Dermis blood vessel endothelial cell (primary cell): ENCODE measurements around the gene RNF167. TPM values are rescaled to one million over a fixed set of nuclear protein-coding genes. Genes with fewer than 3 reads are reported as not detected.

Experiments used
- DNase-seq: peaks from one replicate; pipeline ENCODE4 v3.0.0; 2010
- total RNA-seq: library from RNA; depleted of rRNA; stranded (reverse); fragments of >200 nt; gene quantifications from 2 replicates; pipeline ENCODE4 v1.2.3, GENCODE V29; 2014

Gene RNF167
- total RNA-seq = 13.6 and 23.7 TPM in 2 replicates

- DNase-seq = peak; percentile 100
Measured at GRCh38 chr17:4939796-4940554, at the start of gene RNF167, which contains the start of gene SLC25A11. TSS of gene RNF167 (plus strand) at chr17:4940268. CDS start at chr17:4940910, 642 bp downstream. TSS of gene SLC25A11 (minus strand) at chr17:4940046. CDS start at chr17:4939910, 136 bp downstream.

GRCh38 chr17:4891411-4892410 is 48.4 kb upstream of the RNF167 start:
- no peak for DNase-seq

DNA sequence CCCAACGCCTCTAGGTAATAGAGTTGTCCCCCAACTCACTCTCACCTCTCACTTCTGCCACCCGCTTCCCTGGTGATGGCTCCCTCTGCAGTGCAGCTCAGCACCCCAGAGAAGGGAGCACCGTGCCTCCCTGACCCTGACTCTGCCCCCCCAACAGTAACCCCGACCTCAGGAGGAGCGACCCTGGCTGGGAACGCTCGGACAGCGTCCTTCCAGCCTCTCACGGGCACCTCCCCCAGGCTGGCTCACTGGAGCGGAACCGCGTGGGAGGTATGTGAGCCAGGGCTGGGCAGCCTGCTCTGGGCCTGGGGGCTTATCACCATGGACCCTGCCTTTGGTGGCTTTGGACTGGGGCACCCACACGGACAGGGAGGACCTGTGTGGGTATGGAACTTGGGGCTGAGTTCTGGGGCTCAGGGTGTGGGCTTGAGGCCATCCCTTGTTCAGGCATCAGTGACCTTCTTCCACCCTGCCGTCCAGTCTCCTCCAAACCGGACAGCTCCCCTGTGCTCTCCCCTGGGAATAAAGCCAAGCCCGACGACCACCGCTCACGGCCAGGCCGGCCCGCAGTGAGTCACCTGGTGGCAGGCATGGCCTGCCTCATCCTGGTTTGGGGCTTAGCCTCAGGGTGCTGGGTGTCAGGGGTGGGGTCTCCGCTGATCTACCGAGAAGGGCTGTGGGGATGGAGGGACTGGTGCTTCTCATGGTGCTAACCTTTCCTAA is 47.4 kb upstream of the RNF167 start:
- no peak for DNase-seq

GRCh38 chr17:4893272-4893671 is 46.8 kb upstream of the RNF167 start:
- DNase-seq = no peak

DNA sequence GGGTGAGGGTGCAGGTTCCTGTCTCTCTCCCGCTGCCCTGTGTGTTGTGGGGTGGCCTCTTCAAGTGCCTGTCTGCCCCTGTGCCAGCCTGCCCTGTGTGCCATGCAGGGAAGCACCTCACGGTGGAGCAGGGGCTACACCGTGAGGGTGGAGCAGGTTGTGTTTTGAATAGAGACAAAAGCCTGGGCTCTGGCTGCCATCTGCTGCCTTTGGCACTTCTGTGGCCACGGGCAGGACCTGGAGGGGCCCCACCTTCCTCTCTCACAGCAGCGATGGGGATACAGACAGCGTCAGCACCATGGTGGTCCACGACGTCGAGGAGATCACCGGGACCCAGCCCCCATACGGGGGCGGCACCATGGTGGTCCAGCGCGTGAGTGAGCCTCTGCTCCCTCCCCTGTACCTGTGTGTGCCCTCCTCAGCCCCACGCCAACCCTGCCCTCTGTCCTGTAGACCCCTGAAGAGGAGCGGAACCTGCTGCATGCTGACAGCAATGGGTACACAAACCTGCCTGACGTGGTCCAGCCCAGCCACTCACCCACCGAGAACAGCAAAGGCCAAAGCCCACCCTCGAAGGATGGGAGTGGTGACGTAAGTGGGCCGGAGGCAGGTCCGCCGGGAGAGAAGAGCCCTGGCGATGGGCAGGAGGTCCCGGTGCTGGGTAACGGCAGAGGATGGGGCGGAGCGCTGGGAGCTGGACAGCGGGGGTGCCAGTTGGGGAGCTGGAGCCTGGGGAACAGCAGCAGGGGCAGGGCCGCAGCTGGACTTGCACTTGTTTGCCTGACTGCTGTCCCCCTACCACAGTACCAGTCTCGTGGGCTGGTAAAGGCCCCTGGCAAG is 46.1 kb upstream of the RNF167 start:
- no peak for DNase-seq

- DNase-seq = no peak
Measured at GRCh38 chr17:4895121-4895520, 44.9 kb upstream of the RNF167 start.

DNA sequence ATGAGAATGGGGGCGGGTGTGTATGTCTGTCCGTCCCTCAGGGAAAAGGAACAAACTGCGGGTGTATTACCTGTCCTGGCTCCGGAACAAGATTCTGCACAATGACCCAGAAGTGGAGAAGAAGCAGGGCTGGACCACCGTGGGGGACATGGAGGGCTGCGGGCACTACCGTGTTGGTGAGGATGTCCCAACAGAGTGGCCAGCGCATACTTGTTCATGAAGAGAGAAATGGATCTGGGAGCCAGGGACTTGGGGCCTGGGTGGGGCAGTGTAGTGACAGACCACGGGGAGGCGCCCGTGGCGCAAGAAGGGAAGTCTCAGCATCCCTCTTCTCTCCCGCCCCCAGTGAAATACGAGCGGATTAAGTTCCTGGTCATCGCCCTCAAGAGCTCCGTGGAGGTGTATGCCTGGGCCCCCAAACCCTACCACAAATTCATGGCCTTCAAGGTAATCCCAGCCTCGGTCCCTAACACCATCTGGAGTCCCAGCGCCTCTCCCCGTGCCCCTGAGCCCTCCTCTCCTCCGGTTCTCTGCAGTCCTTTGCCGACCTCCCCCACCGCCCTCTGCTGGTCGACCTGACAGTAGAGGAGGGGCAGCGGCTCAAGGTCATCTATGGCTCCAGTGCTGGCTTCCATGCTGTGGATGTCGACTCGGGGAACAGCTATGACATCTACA is 44.3 kb upstream of the RNF167 start:
- DNase-seq = no peak

DNA sequence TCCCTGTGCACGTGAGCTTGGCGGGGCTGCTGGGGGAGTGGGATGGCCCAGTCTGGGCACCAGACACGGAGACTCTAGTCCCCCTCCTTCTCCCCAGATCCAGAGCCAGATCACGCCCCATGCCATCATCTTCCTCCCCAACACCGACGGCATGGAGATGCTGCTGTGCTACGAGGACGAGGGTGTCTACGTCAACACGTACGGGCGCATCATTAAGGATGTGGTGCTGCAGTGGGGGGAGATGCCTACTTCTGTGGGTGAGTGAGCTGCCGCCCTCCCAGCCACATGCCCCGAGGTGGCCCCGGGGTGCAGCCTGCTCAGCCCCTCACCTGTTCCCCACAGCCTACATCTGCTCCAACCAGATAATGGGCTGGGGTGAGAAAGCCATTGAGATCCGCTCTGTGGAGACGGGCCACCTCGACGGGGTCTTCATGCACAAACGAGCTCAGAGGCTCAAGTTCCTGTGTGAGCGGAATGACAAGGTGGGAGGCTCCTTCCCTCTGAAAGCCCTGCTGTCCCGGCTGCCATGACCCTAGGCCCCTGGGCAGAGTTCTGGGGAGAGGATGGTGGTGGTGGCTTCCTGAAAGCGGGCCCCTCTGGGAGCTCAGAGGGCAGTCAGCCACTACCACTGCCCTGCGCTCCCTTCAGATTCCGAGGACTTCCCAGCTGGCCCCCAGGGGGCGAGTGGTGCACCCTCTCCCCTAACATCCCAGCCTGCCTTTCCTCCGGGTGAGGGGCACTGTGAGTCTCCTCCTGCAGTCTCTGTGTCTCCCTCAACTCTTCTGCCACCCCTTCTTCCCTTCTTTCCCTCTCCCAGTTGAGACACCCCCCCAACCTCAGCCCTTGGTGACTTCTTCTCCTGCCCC is 43.5 kb upstream of the RNF167 start:
- no peak for DNase-seq

DNA sequence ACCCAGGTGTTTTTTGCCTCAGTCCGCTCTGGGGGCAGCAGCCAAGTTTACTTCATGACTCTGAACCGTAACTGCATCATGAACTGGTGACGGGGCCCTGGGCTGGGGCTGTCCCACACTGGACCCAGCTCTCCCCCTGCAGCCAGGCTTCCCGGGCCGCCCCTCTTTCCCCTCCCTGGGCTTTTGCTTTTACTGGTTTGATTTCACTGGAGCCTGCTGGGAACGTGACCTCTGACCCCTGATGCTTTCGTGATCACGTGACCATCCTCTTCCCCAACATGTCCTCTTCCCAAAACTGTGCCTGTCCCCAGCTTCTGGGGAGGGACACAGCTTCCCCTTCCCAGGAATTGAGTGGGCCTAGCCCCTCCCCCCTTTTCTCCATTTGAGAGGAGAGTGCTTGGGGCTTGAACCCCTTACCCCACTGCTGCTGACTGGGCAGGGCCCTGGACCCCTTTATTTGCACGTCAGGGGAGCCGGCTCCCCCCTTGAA is 42.8 kb upstream of the RNF167 start:
- no peak for DNase-seq

GRCh38 chr17:4897785-4898184 is 42.3 kb upstream of the RNF167 start:
- DNase-seq = no peak

GRCh38 chr17:4898351-4898750 is 41.7 kb upstream of the RNF167 start:
- no peak for DNase-seq

- no peak for DNase-seq
Measured at GRCh38 chr17:4898927-4899326, 41.1 kb upstream of the RNF167 start.

- peak; percentile 78 for DNase-seq
Measured at GRCh38 chr17:4899341-4900230, 40.5 kb upstream of the RNF167 start, which contains the start of gene C17orf107. TSS of gene C17orf107 (plus strand) at chr17:4899536. CDS start at chr17:4899763, 227 bp downstream.

DNA sequence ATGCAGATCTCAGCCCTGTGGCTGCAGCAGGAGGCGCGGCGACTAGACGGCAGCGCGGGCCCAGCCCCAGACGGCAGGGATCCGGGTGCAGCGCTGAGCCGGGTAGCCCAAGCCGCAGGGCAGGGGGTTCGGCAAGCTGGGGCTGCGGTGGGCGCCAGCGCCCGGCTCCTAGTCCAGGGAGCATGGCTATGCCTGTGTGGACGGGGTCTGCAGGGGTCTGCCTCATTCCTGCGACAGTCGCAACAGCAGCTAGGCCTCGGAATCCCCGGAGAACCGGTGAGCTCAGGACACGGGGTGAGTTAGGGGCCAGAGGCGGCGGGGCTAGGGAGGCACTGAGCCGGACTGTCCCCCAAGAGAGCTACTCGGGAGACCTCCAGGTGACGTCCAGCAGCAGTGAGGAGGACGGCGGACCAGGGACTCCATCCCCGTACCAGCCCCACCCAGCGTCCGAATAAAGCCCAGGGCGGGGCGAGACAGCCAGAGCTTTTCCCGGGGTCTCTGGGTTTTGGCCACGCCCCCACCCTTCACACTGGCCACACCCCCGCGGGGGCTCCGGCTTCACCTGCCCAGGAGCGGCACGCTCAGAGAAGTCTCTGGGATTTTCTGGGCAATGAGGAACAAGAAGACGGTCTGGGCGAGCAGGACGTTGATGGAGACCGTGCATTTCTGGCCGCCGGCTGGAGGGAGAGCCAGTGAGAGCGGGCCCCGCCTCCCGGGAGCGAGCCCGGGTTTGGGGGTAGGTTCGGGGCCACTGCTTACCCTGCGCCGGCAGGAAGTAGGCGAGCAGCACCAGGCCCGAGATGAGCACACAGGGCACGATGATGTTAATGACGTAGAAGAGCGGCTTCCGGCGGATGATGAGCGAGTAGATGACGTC is 39.6 kb upstream of the RNF167 start:
- DNase-seq = peak; percentile 54

DNA sequence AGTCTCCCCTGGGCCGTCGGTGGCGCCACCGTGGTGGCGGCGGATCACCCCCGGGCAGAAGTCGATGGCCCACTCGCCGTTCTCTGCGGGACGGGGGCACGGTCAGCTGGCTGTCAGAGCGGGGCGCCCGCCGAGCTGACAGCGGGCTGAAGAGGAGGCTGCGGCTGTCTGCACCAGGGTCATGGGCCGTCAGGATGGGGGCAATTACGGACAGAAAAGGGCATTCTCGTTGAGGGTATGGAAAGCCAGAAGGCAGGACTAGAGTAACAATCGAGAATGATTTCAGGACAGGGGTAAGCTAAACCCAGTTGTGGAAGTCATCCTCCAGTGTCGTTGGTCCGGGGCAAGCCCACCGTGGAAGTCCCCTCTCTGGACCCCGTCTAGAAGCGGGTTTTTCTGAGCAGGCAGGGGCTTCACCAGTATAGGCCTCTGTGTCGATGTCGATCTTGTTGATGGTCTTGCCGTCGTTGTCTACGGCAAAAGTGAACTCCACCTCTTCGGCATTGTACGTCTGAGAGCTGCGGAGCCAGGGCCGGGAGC is 38.9 kb upstream of the RNF167 start:
- DNase-seq = no peak

- DNase-seq = peak; percentile 77
Measured at GRCh38 chr17:4901648-4902344, 38.3 kb upstream of the RNF167 start.

- no peak for DNase-seq
Measured at GRCh38 chr17:4902540-4902939, 37.5 kb upstream of the RNF167 start.
